Stomach (tissue), 4 donors: Measurements from ENCODE around the gene PDE4DIP.
"Not testable (repeated sequence)": the region's sequence is repeated elsewhere in the genome, so short reads cannot be mapped to it uniquely, and the experiment has no call there.

Experiments used
- EP300 ChIP-seq: sonication (generic); formaldehyde crosslinking; IDR thresholded peaks from one replicate; pipeline ENCODE4 v1.6.1; 2017; ENCODE audit warnings: antibody characterized with exemption
- POLR2A ChIP-seq, 4 donors: fragments of 450-650 bp; IDR thresholded peaks; one replicate each; pipeline ENCODE4 v1.6.1; 2016; ENCODE audit warnings: antibody characterized with exemption in 4 of 4, control low read depth in 2 of 4, mild to moderate bottlenecking in 1 of 4, moderate library complexity in 1 of 4

- TF ChIP-seq POLR2A (IDR thresholded peaks at IDR 0.05); EP300: not testable (repeated sequence)
Measured at GRCh38 chr1:148874408-148875388, 30.5 kb downstream of the PDE4DIP start.
